ENCODE measurements around the gene NFIB.

DNA sequence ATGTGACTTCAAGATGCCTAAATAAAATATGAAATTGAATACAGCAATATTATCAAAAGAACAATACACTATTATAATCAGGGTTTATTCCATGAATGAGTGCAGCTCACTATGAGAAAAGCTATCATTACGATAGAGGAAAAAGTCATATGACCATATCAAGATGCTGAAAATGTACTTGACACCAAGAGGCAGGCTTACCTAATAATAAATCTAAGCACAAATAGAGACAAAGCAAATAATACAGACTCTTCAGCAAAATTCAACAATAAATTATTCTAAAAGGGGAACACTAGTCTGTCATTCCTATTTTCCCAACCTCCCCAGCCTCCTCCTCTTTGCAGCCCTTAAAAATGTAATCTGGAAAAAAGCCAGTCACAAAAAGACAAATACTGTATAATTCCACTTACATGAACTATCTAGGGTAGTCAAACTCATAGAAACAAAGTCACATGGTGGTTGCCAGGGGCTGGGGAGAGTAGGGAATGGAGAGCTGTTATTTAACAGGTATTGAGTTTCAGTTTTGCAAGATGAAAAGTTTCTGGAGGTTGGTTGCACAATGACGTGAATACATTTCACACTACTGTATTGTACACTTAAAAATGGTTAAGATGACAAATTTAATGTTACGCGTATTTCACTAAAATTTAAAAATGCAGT, 148.4 kb downstream of the NFIB start:
- TF ChIP-seq, protein P1, sequence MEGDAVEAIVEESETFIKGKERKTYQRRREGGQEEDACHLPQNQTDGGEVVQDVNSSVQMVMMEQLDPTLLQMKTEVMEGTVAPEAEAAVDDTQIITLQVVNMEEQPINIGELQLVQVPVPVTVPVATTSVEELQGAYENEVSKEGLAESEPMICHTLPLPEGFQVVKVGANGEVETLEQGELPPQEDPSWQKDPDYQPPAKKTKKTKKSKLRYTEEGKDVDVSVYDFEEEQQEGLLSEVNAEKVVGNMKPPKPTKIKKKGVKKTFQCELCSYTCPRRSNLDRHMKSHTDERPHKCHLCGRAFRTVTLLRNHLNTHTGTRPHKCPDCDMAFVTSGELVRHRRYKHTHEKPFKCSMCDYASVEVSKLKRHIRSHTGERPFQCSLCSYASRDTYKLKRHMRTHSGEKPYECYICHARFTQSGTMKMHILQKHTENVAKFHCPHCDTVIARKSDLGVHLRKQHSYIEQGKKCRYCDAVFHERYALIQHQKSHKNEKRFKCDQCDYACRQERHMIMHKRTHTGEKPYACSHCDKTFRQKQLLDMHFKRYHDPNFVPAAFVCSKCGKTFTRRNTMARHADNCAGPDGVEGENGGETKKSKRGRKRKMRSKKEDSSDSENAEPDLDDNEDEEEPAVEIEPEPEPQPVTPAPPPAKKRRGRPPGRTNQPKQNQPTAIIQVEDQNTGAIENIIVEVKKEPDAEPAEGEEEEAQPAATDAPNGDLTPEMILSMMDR (conservative IDR thresholded peaks at IDR 0.05; ENCODE audit: low read length) = no peak
- TF ChIP-seq EZH2phosphoT487 (IDR thresholded peaks at IDR 0.05; ENCODE audit: borderline replicate concordance) = no peak
